Amniotic epithelial cell (primary cell): ENCODE data around the gene ATP13A3.
A peak's percentile ranks its signal among the peaks of the same experiment; 100 is the strongest.
"Not testable (repeated sequence)": the region's sequence is repeated elsewhere in the genome, so short reads cannot be mapped to it uniquely, and the experiment has no call there.

Experiments
- DNase-seq: peaks from one replicate; pipeline ENCODE4 v3.0.0-alpha.2; 2010; ENCODE audit warnings: low read depth

The ATP13A3 gene

GRCh38 chr3:194486540-194487288 lies at the start of gene ATP13A3:
Gene ATP13A3 (minus strand): TSS chr3:194487002. CDS start chr3:194462190, 24,812 bp downstream.
- peak; percentile 81 for DNase-seq

GRCh38 chr3:194535199-194535598 lies 48.4 kb upstream of the ATP13A3 start:
- DNase-seq: not testable (repeated sequence)

GRCh38 chr3:194534243-194534642 lies 47.4 kb upstream of the ATP13A3 start:
- no peak for DNase-seq

- DNase-seq: peak; percentile 48
Observed at GRCh38 chr3:194532591-194532990, 45.8 kb upstream of the ATP13A3 start.

- DNase-seq: no peak
Observed at GRCh38 chr3:194527726-194528125, 40.9 kb upstream of the ATP13A3 start.

GRCh38 chr3:194526164-194526563 lies 39.4 kb upstream of the ATP13A3 start:
- no peak for DNase-seq

GRCh38 chr3:194522579-194523046 lies 35.8 kb upstream of the ATP13A3 start:
- peak; percentile 24 for DNase-seq

- peak; percentile 68 for DNase-seq
Observed at GRCh38 chr3:194521510-194522260, 34.9 kb upstream of the ATP13A3 start.

GRCh38 chr3:194520682-194521162 lies 33.9 kb upstream of the ATP13A3 start:
- DNase-seq: not testable (repeated sequence)

- DNase-seq: not testable (repeated sequence)
Observed at GRCh38 chr3:194520201-194520600, 33.4 kb upstream of the ATP13A3 start.

- DNase-seq: peak; percentile 45
Observed at GRCh38 chr3:194518652-194519051, 31.9 kb upstream of the ATP13A3 start.

GRCh38 chr3:194517333-194517732 lies 30.5 kb upstream of the ATP13A3 start:
- DNase-seq: no peak

GRCh38 chr3:194514626-194515025 lies 27.8 kb upstream of the ATP13A3 start:
- no peak for DNase-seq

GRCh38 chr3:194512895-194513601 lies 26.2 kb upstream of the ATP13A3 start:
- DNase-seq: no peak

GRCh38 chr3:194508491-194509453 lies 22.0 kb upstream of the ATP13A3 start:
- DNase-seq: peak; percentile 34

GRCh38 chr3:194507571-194507970 lies 20.8 kb upstream of the ATP13A3 start:
- no peak for DNase-seq

GRCh38 chr3:194505791-194506415 lies 19.1 kb upstream of the ATP13A3 start:
- no peak for DNase-seq

- DNase-seq: no peak
Observed at GRCh38 chr3:194504861-194505260, 18.1 kb upstream of the ATP13A3 start.

- DNase-seq: no peak
Observed at GRCh38 chr3:194504146-194504545, 17.3 kb upstream of the ATP13A3 start.

GRCh38 chr3:194503081-194503531 lies 16.3 kb upstream of the ATP13A3 start:
- no peak for DNase-seq

- DNase-seq: no peak
Observed at GRCh38 chr3:194500198-194500597, 13.4 kb upstream of the ATP13A3 start.
